ENCODE measurements around the gene SUMO3. TPM values are rescaled to one million over a fixed set of nuclear protein-coding genes. Genes with fewer than 3 reads are reported as not detected.

Gene SUMO3
- total and polyA plus RNA-seq, 2 of the 8 experiments (the other 6 are each of a cell fraction or from before 2014, with no cell fraction given), result 96.8 to 101 TPM

DNA sequence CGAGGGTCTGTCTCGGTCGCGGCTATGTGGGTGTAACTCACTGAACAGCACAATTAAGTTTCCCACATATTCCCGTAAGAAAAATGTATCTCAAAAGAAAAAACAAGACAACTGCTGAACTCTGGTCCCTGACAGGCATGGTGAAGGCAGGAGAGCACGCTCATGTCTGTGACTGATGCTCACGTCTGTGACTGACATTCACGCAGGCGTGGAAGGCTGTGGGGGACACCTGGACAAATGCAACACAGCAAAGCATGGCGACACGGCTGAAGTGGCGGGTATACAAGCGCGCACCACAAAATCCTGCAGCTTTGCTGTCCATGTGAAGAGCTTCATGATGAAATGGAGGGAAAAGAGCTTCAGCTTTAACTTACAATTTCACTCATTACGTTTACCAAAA, 49.6 kb upstream of the SUMO3 start (continued):
- TF ChIP-seq, protein P1, sequence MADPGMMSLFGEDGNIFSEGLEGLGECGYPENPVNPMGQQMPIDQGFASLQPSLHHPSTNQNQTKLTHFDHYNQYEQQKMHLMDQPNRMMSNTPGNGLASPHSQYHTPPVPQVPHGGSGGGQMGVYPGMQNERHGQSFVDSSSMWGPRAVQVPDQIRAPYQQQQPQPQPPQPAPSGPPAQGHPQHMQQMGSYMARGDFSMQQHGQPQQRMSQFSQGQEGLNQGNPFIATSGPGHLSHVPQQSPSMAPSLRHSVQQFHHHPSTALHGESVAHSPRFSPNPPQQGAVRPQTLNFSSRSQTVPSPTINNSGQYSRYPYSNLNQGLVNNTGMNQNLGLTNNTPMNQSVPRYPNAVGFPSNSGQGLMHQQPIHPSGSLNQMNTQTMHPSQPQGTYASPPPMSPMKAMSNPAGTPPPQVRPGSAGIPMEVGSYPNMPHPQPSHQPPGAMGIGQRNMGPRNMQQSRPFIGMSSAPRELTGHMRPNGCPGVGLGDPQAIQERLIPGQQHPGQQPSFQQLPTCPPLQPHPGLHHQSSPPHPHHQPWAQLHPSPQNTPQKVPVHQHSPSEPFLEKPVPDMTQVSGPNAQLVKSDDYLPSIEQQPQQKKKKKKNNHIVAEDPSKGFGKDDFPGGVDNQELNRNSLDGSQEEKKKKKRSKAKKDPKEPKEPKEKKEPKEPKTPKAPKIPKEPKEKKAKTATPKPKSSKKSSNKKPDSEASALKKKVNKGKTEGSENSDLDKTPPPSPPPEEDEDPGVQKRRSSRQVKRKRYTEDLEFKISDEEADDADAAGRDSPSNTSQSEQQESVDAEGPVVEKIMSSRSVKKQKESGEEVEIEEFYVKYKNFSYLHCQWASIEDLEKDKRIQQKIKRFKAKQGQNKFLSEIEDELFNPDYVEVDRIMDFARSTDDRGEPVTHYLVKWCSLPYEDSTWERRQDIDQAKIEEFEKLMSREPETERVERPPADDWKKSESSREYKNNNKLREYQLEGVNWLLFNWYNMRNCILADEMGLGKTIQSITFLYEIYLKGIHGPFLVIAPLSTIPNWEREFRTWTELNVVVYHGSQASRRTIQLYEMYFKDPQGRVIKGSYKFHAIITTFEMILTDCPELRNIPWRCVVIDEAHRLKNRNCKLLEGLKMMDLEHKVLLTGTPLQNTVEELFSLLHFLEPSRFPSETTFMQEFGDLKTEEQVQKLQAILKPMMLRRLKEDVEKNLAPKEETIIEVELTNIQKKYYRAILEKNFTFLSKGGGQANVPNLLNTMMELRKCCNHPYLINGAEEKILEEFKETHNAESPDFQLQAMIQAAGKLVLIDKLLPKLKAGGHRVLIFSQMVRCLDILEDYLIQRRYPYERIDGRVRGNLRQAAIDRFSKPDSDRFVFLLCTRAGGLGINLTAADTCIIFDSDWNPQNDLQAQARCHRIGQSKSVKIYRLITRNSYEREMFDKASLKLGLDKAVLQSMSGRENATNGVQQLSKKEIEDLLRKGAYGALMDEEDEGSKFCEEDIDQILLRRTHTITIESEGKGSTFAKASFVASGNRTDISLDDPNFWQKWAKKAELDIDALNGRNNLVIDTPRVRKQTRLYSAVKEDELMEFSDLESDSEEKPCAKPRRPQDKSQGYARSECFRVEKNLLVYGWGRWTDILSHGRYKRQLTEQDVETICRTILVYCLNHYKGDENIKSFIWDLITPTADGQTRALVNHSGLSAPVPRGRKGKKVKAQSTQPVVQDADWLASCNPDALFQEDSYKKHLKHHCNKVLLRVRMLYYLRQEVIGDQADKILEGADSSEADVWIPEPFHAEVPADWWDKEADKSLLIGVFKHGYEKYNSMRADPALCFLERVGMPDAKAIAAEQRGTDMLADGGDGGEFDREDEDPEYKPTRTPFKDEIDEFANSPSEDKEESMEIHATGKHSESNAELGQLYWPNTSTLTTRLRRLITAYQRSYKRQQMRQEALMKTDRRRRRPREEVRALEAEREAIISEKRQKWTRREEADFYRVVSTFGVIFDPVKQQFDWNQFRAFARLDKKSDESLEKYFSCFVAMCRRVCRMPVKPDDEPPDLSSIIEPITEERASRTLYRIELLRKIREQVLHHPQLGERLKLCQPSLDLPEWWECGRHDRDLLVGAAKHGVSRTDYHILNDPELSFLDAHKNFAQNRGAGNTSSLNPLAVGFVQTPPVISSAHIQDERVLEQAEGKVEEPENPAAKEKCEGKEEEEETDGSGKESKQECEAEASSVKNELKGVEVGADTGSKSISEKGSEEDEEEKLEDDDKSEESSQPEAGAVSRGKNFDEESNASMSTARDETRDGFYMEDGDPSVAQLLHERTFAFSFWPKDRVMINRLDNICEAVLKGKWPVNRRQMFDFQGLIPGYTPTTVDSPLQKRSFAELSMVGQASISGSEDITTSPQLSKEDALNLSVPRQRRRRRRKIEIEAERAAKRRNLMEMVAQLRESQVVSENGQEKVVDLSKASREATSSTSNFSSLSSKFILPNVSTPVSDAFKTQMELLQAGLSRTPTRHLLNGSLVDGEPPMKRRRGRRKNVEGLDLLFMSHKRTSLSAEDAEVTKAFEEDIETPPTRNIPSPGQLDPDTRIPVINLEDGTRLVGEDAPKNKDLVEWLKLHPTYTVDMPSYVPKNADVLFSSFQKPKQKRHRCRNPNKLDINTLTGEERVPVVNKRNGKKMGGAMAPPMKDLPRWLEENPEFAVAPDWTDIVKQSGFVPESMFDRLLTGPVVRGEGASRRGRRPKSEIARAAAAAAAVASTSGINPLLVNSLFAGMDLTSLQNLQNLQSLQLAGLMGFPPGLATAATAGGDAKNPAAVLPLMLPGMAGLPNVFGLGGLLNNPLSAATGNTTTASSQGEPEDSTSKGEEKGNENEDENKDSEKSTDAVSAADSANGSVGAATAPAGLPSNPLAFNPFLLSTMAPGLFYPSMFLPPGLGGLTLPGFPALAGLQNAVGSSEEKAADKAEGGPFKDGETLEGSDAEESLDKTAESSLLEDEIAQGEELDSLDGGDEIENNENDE (IDR thresholded peaks at IDR 0.05; ENCODE audit: insufficient replicate concordance, low read length), result no peak
- TF ChIP-seq, protein P2, sequence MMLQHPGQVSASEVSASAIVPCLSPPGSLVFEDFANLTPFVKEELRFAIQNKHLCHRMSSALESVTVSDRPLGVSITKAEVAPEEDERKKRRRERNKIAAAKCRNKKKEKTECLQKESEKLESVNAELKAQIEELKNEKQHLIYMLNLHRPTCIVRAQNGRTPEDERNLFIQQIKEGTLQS (IDR thresholded peaks at IDR 0.05; ENCODE audit: insufficient read depth, low read depth, low read length), result no peak
